Astrocyte of the spinal cord (primary cell): ENCODE measurements around the gene RERE.

Source experiments
- DNase-seq: peaks from one replicate; pipeline ENCODE4 v3.0.0; 2011; ENCODE audit warnings: low read depth, low spot score
- H3K4me3 ChIP-seq: 2 replicates; pipeline ENCODE4 v1.5.1; 2011; ENCODE audit warnings: low read depth, mild to moderate bottlenecking, low read length, moderate library complexity
- in situ Hi-C: cut with HindIII; loops from 2 replicates; pipeline ENCODE4 v1.10.0; 2017; ENCODE audit warnings: low sequenced_read_pairs
- TF ChIP-seq, protein P1 (sequence below): IDR thresholded peaks from 2 replicates; pipeline ENCODE4 v1.5.1; 2012; ENCODE audit warnings: low read depth, mild to moderate bottlenecking, low read length, inconsistent platforms

Gene RERE

DNA sequence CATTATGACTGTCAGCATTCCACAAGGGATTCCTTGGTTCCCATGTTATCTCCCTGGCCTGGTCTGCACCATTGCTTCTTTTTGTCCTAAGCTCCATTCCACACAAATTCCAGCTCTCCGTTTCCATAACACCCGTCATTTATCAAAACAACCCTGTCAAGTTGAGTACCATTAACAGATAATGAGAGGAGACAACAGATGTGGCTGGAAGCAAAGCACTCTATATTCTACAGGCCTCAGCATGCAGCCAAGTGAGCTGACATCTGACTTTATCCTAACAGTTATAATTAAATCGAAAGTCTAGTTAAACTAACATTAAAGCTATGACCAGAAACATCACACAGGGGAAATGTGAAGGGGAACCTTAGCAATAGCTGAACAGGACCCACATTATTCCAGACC is 110.4 kb downstream of the RERE start:
- H3K4me3 ChIP-seq: no peak overlapping the region
- in situ Hi-C loops: no loop called here
- DNase-seq: no peak
- TF ChIP-seq, protein P1, sequence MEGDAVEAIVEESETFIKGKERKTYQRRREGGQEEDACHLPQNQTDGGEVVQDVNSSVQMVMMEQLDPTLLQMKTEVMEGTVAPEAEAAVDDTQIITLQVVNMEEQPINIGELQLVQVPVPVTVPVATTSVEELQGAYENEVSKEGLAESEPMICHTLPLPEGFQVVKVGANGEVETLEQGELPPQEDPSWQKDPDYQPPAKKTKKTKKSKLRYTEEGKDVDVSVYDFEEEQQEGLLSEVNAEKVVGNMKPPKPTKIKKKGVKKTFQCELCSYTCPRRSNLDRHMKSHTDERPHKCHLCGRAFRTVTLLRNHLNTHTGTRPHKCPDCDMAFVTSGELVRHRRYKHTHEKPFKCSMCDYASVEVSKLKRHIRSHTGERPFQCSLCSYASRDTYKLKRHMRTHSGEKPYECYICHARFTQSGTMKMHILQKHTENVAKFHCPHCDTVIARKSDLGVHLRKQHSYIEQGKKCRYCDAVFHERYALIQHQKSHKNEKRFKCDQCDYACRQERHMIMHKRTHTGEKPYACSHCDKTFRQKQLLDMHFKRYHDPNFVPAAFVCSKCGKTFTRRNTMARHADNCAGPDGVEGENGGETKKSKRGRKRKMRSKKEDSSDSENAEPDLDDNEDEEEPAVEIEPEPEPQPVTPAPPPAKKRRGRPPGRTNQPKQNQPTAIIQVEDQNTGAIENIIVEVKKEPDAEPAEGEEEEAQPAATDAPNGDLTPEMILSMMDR: no peak

DNA sequence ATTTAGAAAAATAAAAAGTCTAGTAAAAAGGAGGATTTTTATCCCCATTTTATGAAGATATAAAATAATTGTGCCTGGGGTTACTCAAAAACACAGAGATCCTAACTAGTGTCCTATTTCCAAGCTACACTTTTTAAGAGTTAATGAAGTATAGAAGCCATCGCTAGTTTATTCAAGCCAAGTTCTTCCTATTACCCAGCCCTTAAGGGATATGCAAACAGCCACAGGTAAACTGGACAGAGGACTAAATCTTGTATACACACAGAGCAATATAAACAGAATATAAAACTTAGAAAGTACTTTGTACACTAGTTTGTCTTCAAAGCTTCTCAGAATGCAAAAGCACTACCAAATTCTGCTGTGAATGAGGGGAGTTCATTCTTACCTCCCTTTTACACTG is 111.1 kb downstream of the RERE start:
- TF ChIP-seq, protein P1: no peak
- no peak for DNase-seq

DNA sequence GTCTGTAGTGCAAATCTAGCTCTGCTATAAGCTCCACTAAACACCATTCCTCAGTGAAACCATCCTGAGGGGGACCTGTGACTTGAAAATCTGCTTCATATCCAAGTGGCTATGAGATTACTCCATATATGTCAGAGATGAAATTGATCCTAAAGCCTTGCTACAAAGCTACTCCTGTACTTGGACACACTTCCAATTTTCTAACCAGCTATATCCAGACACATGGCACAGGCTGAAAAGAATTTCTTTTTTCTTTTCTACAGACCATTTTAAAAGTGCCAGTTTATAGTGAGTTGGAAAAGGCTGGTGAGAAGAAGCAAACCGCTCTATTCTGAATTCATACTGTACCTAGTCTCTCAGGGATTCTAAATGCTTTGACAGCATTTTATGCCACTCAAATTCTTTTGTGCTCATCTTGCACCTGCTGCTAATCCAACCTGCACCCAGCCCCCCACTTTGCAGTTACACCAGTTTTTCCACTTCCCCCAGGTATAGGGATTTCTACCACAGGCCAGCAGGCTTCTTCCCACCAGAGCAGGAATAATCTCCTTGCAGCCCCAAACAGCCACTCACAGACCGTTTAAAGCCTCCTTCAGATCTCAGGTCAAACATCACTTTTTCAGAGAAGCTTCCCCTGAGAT is 112.5 kb downstream of the RERE start:
- in situ Hi-C loops: no loop called here
- TF ChIP-seq, protein P1: no peak
- no peak overlapping the region for H3K4me3 ChIP-seq
- DNase-seq: no peak

More for the DNA sequence above, 111.1 kb downstream of the RERE start:
- H3K4me3 ChIP-seq: no peak overlapping the region
- in situ Hi-C loops: no loop called here

DNA sequence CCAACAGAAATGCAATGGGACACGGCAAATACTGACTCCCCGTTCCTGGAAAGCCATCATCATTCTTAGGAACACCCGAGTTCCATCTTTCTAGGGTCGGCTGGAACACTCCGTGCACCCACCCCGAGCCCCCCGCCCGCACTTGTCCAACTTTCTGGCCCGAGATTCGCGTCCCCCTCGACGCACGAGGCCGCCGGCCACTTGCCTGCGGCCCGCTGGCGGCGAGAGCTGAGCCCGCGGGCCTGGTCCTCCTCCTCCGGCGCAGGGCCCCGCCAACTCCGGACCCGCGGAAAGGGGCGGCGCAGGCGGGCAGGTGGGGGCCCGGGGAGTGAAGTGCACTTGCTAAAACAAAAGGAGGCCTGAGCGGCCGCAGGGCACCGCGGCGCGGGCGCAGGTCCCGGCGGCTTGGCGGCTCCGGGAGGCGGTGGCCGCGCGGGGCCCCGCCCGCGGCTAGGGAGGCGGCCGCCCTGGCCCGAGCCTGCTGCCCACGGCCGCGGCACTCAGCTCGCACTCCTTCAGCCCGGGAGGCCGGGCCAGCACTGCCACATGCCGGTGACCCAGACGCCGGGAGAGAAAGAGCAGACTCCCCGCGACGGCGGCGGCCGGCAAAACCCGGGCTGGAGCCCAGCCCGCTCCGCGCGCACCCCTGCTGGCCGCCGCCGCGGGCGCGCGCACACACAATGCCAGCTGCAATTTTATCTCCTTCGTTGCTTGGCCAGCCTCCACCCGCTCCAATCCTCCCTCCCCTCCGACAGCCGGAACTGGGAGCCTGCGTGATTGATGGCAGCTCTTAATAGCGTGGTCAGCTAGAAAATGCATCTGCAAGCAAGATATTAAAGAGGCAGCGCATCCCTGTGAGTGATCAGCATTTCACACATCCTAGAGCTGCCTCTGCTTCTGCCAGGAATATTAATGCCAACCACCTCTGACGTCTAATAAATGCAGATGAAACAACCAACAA is 114.3 kb downstream of the RERE start:
- in situ Hi-C loops: no loop called here
- peak; percentile 87 for DNase-seq
- TF ChIP-seq, protein P1: peak; percentile 7
- peak overlapping the region; percentile 55 for H3K4me3 ChIP-seq

DNA sequence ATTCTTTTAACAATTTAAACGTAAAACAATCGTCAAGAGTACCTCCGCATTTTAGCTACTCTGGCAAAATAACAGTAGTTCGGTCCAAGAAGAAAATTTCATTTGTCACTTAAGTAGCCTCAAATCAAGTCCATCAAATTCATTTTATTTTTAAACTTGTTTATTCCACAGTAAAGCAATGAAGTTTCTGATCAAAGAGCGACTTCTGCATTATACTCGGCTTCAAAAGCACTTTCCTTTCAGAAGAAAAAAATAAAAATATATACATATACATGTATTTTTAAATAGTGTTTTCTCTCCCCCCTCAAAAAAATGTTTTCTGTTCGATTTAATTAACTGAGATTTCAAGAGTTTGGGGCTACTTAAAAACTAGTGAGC is 115.0 kb downstream of the RERE start:
- TF ChIP-seq, protein P1: no peak
- peak overlapping the region; percentile 55 for H3K4me3 ChIP-seq
- in situ Hi-C loops: no loop called here
- no peak for DNase-seq

DNA sequence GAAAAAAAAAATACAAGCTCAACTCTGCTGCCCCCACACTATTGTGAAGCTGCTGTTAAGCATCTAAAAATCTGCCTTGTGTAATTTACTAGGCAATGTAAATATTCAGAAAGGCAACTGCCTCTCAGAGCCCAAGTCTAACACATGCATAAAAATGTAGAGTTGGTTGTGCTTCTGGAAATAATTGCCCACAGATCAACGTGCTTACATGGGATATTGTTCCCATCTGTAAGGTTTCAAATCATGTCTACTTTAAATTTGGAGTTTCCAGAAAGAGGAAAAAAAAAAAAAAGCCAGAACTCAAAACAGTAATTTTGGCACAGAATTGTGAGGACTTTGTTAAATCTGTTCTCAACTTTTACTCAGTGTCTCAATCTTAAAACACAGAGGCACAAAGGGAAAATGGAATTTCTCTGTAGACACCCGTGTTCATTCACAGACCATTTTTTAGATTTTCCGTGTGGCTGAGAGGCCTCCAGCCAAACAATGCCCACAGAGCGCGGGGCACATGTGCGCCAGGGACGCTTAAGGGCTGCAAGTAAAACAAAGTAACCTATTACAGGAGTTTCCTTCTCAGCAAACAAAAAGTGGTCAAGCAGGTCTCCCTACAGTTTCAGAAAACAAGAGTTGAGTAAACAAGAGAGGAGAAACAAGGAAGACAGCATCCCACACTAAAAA is 115.5 kb downstream of the RERE start:
- peak; percentile 48 for DNase-seq
- peak overlapping the region; percentile 55 for H3K4me3 ChIP-seq
- TF ChIP-seq, protein P1: no peak
- in situ Hi-C loops: no loop called here
